Erythroblast (primary cell): Measurements from ENCODE around the gene ABCC6.
"Not testable (repeated sequence)": the region's sequence is repeated elsewhere in the genome, so short reads cannot be mapped to it uniquely, and the experiment has no call there.

Source experiments
- GATA1 ChIP-seq: IDR thresholded peaks from 2 replicates; pipeline ENCODE4 v1.6.1; 2011; ENCODE audit warnings: low read depth, mild to moderate bottlenecking, control low read depth, low read length, moderate library complexity
- POLR2A ChIP-seq: IDR thresholded peaks from 2 replicates; pipeline ENCODE4 v1.6.1; 2011; ENCODE audit warnings: mild to moderate bottlenecking, low read length

- TF ChIP-seq POLR2A, GATA1: not testable (repeated sequence)
These were observed 23.9 kb downstream of the ABCC6 start for GRCh38 chr16:16199428-16199827.
